ENCODE data around the gene OBSCN. TPM values are rescaled to one million over a fixed set of nuclear protein-coding genes. Genes with fewer than 3 reads are reported as not detected.
"Not testable (repeated sequence)": the region's sequence is repeated elsewhere in the genome, so short reads cannot be mapped to it uniquely, and the experiment has no call there.

OBSCN gene
- total RNA-seq, 1 experiment from 2014 or later, result 5.6 TPM

DNA sequence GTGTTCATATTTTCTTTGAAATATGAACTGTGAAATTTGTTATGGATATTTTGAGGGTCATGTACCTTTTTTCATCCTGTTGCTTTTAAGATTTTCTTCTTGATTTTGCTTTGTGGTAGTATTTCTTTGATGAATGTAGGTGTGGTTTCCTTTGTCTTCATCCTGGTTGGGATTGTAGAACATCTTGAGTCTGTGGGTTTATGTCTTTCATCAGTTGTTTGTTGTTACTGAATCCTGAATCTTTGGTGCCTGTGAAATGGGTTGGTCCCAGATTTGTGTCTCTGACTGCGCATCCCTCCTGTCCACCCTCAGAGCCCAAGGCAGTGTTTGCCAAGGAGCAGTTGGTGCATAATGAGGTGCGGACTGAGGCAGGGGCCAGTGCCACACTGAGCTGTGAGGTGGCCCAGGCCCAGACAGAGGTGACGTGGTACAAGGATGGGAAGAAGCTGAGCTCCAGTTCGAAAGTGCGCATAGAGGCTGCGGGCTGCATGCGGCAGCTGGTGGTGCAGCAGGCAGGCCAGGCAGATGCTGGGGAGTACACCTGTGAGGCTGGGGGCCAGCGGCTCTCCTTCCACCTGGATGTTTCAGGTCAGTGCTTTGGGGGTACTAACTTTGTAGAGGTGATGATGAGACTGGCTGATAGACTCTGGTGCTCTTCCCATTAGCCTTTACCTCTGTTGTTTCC, 38.5 kb downstream of the OBSCN start:
- Mint-ChIP-seq H3K4me1 (ENCODE audit: low read depth, unreplicated experiment) (no peaks in the 10 kb centered on the region), H3K9me3 (ENCODE audit: unreplicated experiment) (peaks cover 48% of the 10 kb centered on the region), H3K27me3 (ENCODE audit: insufficient read depth, unreplicated experiment) (no peaks in the 10 kb centered on the region), H3K27ac (ENCODE audit: unreplicated experiment) (no peak overlapping the region), H3K36me3 (ENCODE audit: insufficient read depth, unreplicated experiment) (peaks cover 10% of the 10 kb centered on the region), H3K4me3 (ENCODE audit: unreplicated experiment) (no peak overlapping the region)
- peaks cover 20% of the 10 kb centered on the region for H3K9me3 ChIP-seq
- no TSS peak for BruUV-seq (replicated peaks)
- intact Hi-C loops (cut with micrococcal nuclease; ENCODE audit: unreplicated experiment), result no loop called here
- H3K27me3 ChIP-seq (replicated peaks; ENCODE audit: control insufficient read depth, insufficient read depth, low read length), result no peaks in the 10 kb centered on the region
- CTCF ChIA-PET, result no interaction called here
- DNase-seq, result no peak
- POLR2A ChIA-PET, result no interaction called here
- no peaks in the 10 kb centered on the region for H3K4me1 ChIP-seq
- no peak for TF ChIP-seq CTCF (IDR thresholded peaks at IDR 0.05; ENCODE audit: insufficient read depth in 1 of 2, low read depth in 1 of 2, low read length in 1 of 2, severe bottlenecking in 1 of 2, unreplicated experiment in 1 of 2)
- H3K36me3 ChIP-seq (ENCODE audit: control insufficient read depth, insufficient read depth, low read length), result no peaks in the 10 kb centered on the region
- no peak overlapping the region for H3K4me3 ChIP-seq (ENCODE audit: low read depth, low read length)

DNA sequence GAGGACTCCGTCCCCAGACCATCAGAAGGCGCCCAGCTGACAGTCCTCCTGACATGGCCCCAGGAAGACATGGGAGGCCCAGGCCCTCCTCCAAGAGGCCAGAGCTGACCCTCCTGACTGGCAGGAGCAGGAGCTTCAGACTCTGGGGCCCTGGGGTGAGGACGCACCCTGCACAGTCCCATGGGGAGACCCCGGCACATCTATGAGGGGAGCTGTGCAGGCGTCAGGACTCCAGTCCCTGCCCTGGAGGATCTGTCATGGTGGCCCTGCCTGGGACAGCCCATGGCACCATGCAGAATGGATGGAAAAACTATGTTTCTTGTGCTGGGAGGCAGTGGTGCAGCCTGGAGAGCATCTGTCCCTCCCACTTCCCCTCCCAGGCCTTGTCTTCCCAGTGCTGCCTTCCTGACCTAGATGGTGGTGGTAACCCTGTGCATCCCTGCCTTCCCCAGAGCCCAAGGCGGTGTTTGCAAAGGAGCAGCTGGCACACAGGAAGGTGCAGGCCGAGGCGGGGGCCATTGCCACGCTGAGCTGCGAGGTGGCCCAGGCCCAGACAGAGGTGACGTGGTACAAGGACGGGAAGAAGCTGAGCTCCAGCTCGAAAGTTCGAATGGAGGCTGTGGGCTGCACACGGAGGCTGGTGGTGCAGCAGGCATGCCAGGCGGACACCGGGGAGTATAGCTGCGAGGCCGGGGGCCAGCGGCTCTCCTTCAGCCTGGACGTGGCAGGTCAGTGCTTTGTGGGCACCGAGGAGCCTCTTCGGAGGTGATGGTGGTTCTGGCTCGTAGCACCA, 41.9 kb downstream of the OBSCN start:
- no peak for TF ChIP-seq CTCF (IDR thresholded peaks at IDR 0.05; ENCODE audit: insufficient read depth in 1 of 2, low read depth in 1 of 2, low read length in 1 of 2, severe bottlenecking in 1 of 2, unreplicated experiment in 1 of 2)
- no peak for DNase-seq
- H3K9me3 ChIP-seq, result no peaks in the 10 kb centered on the region
- BruUV-seq (replicated peaks), result no TSS peak
- ChIA-PET POLR2A (no interaction called here), CTCF (no interaction called here)
- H3K4me3 Mint-ChIP-seq (ENCODE audit: unreplicated experiment), result no peak overlapping the region
- H3K4me1 Mint-ChIP-seq (ENCODE audit: low read depth, unreplicated experiment), result no peaks in the 10 kb centered on the region
- peaks cover 19% of the 10 kb centered on the region for H3K9me3 Mint-ChIP-seq (ENCODE audit: unreplicated experiment)
- no peaks in the 10 kb centered on the region for H3K4me1 ChIP-seq
- H3K27ac Mint-ChIP-seq (ENCODE audit: unreplicated experiment), result no peak overlapping the region
- no peaks in the 10 kb centered on the region for H3K27me3 ChIP-seq (replicated peaks; ENCODE audit: control insufficient read depth, insufficient read depth, low read length)
- no peaks in the 10 kb centered on the region for H3K36me3 ChIP-seq (ENCODE audit: control insufficient read depth, insufficient read depth, low read length)
- H3K4me3 ChIP-seq (ENCODE audit: low read depth, low read length), result no peak overlapping the region
- intact Hi-C loops (cut with micrococcal nuclease; ENCODE audit: unreplicated experiment), result no loop called here
- H3K36me3 Mint-ChIP-seq (ENCODE audit: insufficient read depth, unreplicated experiment), result peaks cover 4% of the 10 kb centered on the region
- no peaks in the 10 kb centered on the region for H3K27me3 Mint-ChIP-seq (ENCODE audit: insufficient read depth, unreplicated experiment)

DNA sequence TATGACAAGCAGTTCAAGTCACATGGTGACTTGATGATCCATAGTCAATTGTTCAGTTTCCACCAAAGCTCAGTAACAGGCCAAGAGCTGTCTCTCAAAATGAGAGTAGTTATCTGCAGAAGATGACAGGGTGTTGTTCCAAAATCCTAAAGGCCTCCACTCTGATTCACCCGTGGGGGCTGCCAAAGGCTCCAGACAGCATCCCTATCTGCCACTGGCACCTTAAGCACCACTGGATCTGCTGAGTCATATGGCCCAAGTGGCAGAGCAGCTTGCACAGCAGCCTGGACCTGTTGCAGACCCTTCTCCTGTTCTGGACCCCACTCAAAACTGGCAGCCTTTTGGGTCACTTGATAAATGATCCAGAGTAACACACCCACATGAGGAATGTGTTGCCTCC, 44.6 kb downstream of the OBSCN start:
- H3K27me3 ChIP-seq (replicated peaks; ENCODE audit: control insufficient read depth, insufficient read depth, low read length); H3K4me3 Mint-ChIP-seq (ENCODE audit: unreplicated experiment); DNase-seq; H3K27me3 Mint-ChIP-seq (ENCODE audit: insufficient read depth, unreplicated experiment); H3K4me1 Mint-ChIP-seq (ENCODE audit: low read depth, unreplicated experiment); H3K36me3 Mint-ChIP-seq (ENCODE audit: insufficient read depth, unreplicated experiment); H3K27ac Mint-ChIP-seq (ENCODE audit: unreplicated experiment); H3K9me3 ChIP-seq; POLR2A ChIA-PET; BruUV-seq (replicated peaks); H3K4me3 ChIP-seq (ENCODE audit: low read depth, low read length); H3K4me1 ChIP-seq; H3K36me3 ChIP-seq (ENCODE audit: control insufficient read depth, insufficient read depth, low read length); intact Hi-C loops (cut with micrococcal nuclease; ENCODE audit: unreplicated experiment): not testable (repeated sequence)
- peaks cover 12% of the 10 kb centered on the region for H3K9me3 Mint-ChIP-seq (ENCODE audit: unreplicated experiment)
- CTCF ChIA-PET, result interaction anchor here (0.6 kb wide), 1 partner anchor 100 kb away, joined by 4 read pairs; no protein-coding TSS in a partner anchor
